ENCODE results near the gene PLPPR5. TPM values are rescaled to one million over a fixed set of nuclear protein-coding genes. Genes with fewer than 3 reads are reported as not detected.

PLPPR5 gene
- total and polyA plus RNA-seq, 10 of the 15 experiments (the other 5 are each of a cell fraction or from before 2014, with no cell fraction given) = under 0.01 to 0.11 (median 0.02) TPM; not detected in 7

- Histone ChIP-seq H2AFZ (ENCODE audit: control insufficient read depth, low read depth, low read length) (no peak overlapping the region), H3K4me3 (no peak overlapping the region), H3K4me1 (ENCODE audit: control insufficient read depth, insufficient read depth, low read length) (no peaks in the 10 kb centered on the region), H4K20me1 (ENCODE audit: control insufficient read depth, insufficient read depth) (no peaks in the 10 kb centered on the region), H3K9ac (ENCODE audit: control insufficient read depth, insufficient read depth, low read length) (no peak overlapping the region), H3K9me3 (replicated peaks; ENCODE audit: control insufficient read depth, insufficient read depth, low read length) (no peaks in the 10 kb centered on the region), H3K27ac (ENCODE audit: control insufficient read depth, insufficient read depth) (no peak overlapping the region), H3K4me2 (ENCODE audit: control insufficient read depth, insufficient read depth) (no peak overlapping the region), H3K27me3 (replicated peaks in 1 of 2; ENCODE audit: control insufficient read depth in 2 of 2, insufficient read depth in 2 of 2, low read length in 1 of 2) (no peaks in the 10 kb centered on the region), H3K36me3 (ENCODE audit: control insufficient read depth in 2 of 2, insufficient read depth in 2 of 2, low read length in 1 of 2) (no peaks in the 10 kb centered on the region), H3K79me2 (ENCODE audit: control insufficient read depth, insufficient read depth, low read length) (no peaks in the 10 kb centered on the region)
- ATAC-seq = no peak
- POLR2A ChIA-PET = no interaction called here
- no peak for FAIRE-seq
- no peak for DNase-seq (ENCODE audit: low read depth, low spot score)
- in situ Hi-C loops (cut with MboI) = no loop called here
- TF ChIP-seq TCF7 (IDR thresholded peaks at IDR 0.05; ENCODE audit: borderline replicate concordance) (no peak), MXI1 (IDR thresholded peaks at IDR 0.05; ENCODE audit: low read depth, low read length) (no peak), POLR2AphosphoS2 (IDR thresholded peaks at IDR 0.05; ENCODE audit: low read depth, low read length) (no peak), RELB (IDR thresholded peaks at IDR 0.05; ENCODE audit: low read depth) (no peak), CHD1 (IDR thresholded peaks at IDR 0.05; ENCODE audit: low read depth, low read length) (no peak), NFIC (IDR thresholded peaks at IDR 0.05; ENCODE audit: low read depth, low read length) (no peak), RAD21 (IDR thresholded peaks at IDR 0.05; ENCODE audit: insufficient read depth, low read depth, low read length) (no peak), POLR2AphosphoS5 (IDR thresholded peaks at IDR 0.05; ENCODE audit: low read length) (no peak), TARDBP (IDR thresholded peaks at IDR 0.05; ENCODE audit: borderline replicate concordance) (no peak), NR2C1 (IDR thresholded peaks at IDR 0.05) (no peak), JUND (IDR thresholded peaks at IDR 0.05; ENCODE audit: low read depth, low read length) (no peak)
- TF ChIP-seq, protein P1, sequence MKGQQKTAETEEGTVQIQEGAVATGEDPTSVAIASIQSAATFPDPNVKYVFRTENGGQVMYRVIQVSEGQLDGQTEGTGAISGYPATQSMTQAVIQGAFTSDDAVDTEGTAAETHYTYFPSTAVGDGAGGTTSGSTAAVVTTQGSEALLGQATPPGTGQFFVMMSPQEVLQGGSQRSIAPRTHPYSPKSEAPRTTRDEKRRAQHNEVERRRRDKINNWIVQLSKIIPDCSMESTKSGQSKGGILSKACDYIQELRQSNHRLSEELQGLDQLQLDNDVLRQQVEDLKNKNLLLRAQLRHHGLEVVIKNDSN (IDR thresholded peaks at IDR 0.05; ENCODE audit: borderline replicate concordance, extremely low read length, insufficient read depth, low read depth, low read length) = no peak
- TF ChIP-seq, protein P2, sequence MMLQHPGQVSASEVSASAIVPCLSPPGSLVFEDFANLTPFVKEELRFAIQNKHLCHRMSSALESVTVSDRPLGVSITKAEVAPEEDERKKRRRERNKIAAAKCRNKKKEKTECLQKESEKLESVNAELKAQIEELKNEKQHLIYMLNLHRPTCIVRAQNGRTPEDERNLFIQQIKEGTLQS (IDR thresholded peaks at IDR 0.05; ENCODE audit: borderline replicate concordance, extremely low read depth, low read depth, low read length) = no peak
- no TSS peak for BruUV-seq (replicated peaks)
- RAD21 ChIA-PET (ENCODE audit: unreplicated experiment) = no interaction called here
- SMC1A ChIA-PET (ENCODE audit: uncharacterized antibody, unreplicated experiment) = no interaction called here
- CTCF ChIA-PET = no interaction called here
- intact Hi-C loops (cut with micrococcal nuclease; ENCODE audit: unreplicated experiment) = no loop called here
These were observed 55.0 kb downstream of the PLPPR5 start for GRCh38 chr1:98949621-98950020.

Data from GM12878 (cell line).